ENCODE results near the gene EPN2. TPM values are rescaled to one million over a fixed set of nuclear protein-coding genes. Genes with fewer than 3 reads are reported as not detected.

EPN2 gene
- total RNA-seq, 1 experiment from 2014 or later: 73.1 TPM

GRCh38 chr17:19304209-19304608 is 67.0 kb downstream of the EPN2 start:
- Histone ChIP-seq H3K27me3 (ENCODE audit: insufficient read depth, low read length) (no peaks in the 10 kb centered on the region), H3K9me2 (ENCODE audit: insufficient read depth) (no peaks in the 10 kb centered on the region), H3K9ac (ENCODE audit: low read length) (no peak overlapping the region), H3K79me2 (ENCODE audit: insufficient read depth, low read length) (peaks cover 33% of the 10 kb centered on the region; the same call in 1 of the 2 replicates), H3K4me1 (ENCODE audit: control insufficient read depth in 1 of 2, insufficient read depth in 2 of 2, low read length in 2 of 2) (peaks cover 0 to 5% of the 10 kb centered on the region in 2 experiments; a peak in 1 of 4 replicates), H3K36me3 (ENCODE audit: control insufficient read depth in 1 of 2, insufficient read depth in 2 of 2, low read length in 2 of 2) (no peaks in the 10 kb centered on the region; a peak in 2 of 4 replicates), H4K20me1 (ENCODE audit: insufficient read depth) (no peaks in the 10 kb centered on the region), H3K4me2 (ENCODE audit: low read length) (no peak overlapping the region), H2AFZ (ENCODE audit: low read depth, low read length, poor library complexity, severe bottlenecking) (no peak overlapping the region), H3K4me3 (replicated peaks in 1 of 2; ENCODE audit: low read depth in 1 of 2, low read length in 2 of 2) (no peak overlapping the region), H3K9me3 (ENCODE audit: control insufficient read depth in 1 of 2, insufficient read depth in 1 of 2, low read depth in 1 of 2, low read length in 2 of 2) (no peaks in the 10 kb centered on the region), H3K27ac (ENCODE audit: low read depth, low read length) (no peak overlapping the region)
- no TSS peak for BruUV-seq (replicated peaks)
- TF ChIP-seq SIN3A (IDR thresholded peaks at IDR 0.05; ENCODE audit: low read depth): no peak
- TF ChIP-seq JUND (IDR thresholded peaks at IDR 0.05): no peak
- no peak for TF ChIP-seq RAD21 (IDR thresholded peaks at IDR 0.05; ENCODE audit: low read depth)
- TF ChIP-seq TCF7L2 (IDR thresholded peaks at IDR 0.05; ENCODE audit: borderline replicate concordance, extremely low read depth, insufficient read depth, insufficient read length): no peak
- no peak for TF ChIP-seq EZH2 (IDR thresholded peaks at IDR 0.05)
- 0 out of 2 replicates have a peak, but pooled peaks have one; percentile 6 for TF ChIP-seq ELF1 (IDR thresholded peaks at IDR 0.05; ENCODE audit: borderline replicate concordance, low read depth)
- no peak for TF ChIP-seq EZH2phosphoT487 (IDR thresholded peaks at IDR 0.05; ENCODE audit: borderline replicate concordance)
- intact Hi-C loops (cut with micrococcal nuclease): no loop called here
- DNase-seq (ENCODE audit: low read depth, low spot score) (no peak), ATAC-seq (no peak)
- ChIA-PET RAD21 (ENCODE audit: low non-redundant PET in 1 of 2, low total read pairs in 2 of 2, uncharacterized antibody in 2 of 2, unreplicated experiment in 2 of 2) (no interaction called here), POLR2A (no interaction called here), CTCF (no interaction called here)

GRCh38 chr17:19304751-19305150 is 67.6 kb downstream of the EPN2 start:
- intact Hi-C loops (cut with micrococcal nuclease): no loop called here
- H3K27me3 ChIP-seq (ENCODE audit: insufficient read depth, low read length): no peaks in the 10 kb centered on the region
- no peaks in the 10 kb centered on the region for H3K9me2 ChIP-seq (ENCODE audit: insufficient read depth)
- ChIA-PET CTCF (no interaction called here), RAD21 (ENCODE audit: low non-redundant PET in 1 of 2, low total read pairs in 2 of 2, uncharacterized antibody in 2 of 2, unreplicated experiment in 2 of 2) (no interaction called here), POLR2A (interaction anchor here (1.1 kb wide), 1 partner anchor 34 kb away, joined by 3 read pairs; no protein-coding TSS in a partner anchor)
- H3K27ac ChIP-seq (ENCODE audit: low read depth, low read length): no peak overlapping the region
- TF ChIP-seq EZH2phosphoT487 (IDR thresholded peaks at IDR 0.05; ENCODE audit: borderline replicate concordance) (no peak), FOSL1 (IDR thresholded peaks at IDR 0.05; ENCODE audit: low read depth) (no peak)
- H3K9ac ChIP-seq (ENCODE audit: low read length): no peak overlapping the region
- H3K4me3 ChIP-seq (replicated peaks in 1 of 2; ENCODE audit: low read depth in 1 of 2, low read length in 2 of 2): no peak overlapping the region
- no peak overlapping the region for H3K4me2 ChIP-seq (ENCODE audit: low read length)
- DNase-seq (ENCODE audit: low read depth, low spot score) (no peak), ATAC-seq (no peak)
- H3K36me3 ChIP-seq (ENCODE audit: control insufficient read depth in 1 of 2, insufficient read depth in 2 of 2, low read length in 2 of 2): no peaks in the 10 kb centered on the region; a peak in 2 of 4 replicates
- H4K20me1 ChIP-seq (ENCODE audit: insufficient read depth): no peaks in the 10 kb centered on the region
- H2AFZ ChIP-seq (ENCODE audit: low read depth, low read length, poor library complexity, severe bottlenecking): no peak overlapping the region
- H3K79me2 ChIP-seq (ENCODE audit: insufficient read depth, low read length): peaks cover 28% of the 10 kb centered on the region; the same call in 1 of the 2 replicates
- peaks cover 0 to 5% of the 10 kb centered on the region in 2 experiments; a peak in 1 of 4 replicates for H3K4me1 ChIP-seq (ENCODE audit: control insufficient read depth in 1 of 2, insufficient read depth in 2 of 2, low read length in 2 of 2)
- no TSS peak for BruUV-seq (replicated peaks)
- H3K9me3 ChIP-seq (ENCODE audit: control insufficient read depth in 1 of 2, insufficient read depth in 1 of 2, low read depth in 1 of 2, low read length in 2 of 2): no peaks in the 10 kb centered on the region
